ENCODE data around the gene PDE4C.

PDE4C gene

GRCh38 chr19:18208098-18208951, 17.9 kb downstream of the PDE4C start:
- Histone ChIP-seq H3K9me3 (ENCODE audit: control insufficient read depth, low read length) (no peaks in the 10 kb centered on the region), H3K27me3 (replicated peaks; ENCODE audit: control insufficient read depth, insufficient read depth, low read length, poor library complexity, severe bottlenecking) (no peaks in the 10 kb centered on the region), H3K4me1 (ENCODE audit: control insufficient read depth, insufficient read depth, low read length, poor library complexity, severe bottlenecking) (peaks cover 12% of the 10 kb centered on the region), H3K4me3 (ENCODE audit: insufficient read depth, low read depth, low read length, poor library complexity, severe bottlenecking) (no peak overlapping the region), H3K36me3 (ENCODE audit: control insufficient read depth, insufficient read depth, low read length) (no peaks in the 10 kb centered on the region), H3K27ac (ENCODE audit: insufficient read depth, low read length, poor library complexity, severe bottlenecking) (no peak overlapping the region)
- DNase-seq = peak in 1 of 3 donors; percentile 30

GRCh38 chr19:18206018-18206417, 20.2 kb downstream of the PDE4C start:
- peaks cover 18% of the 10 kb centered on the region for H3K4me1 ChIP-seq (ENCODE audit: control insufficient read depth, insufficient read depth, low read length, poor library complexity, severe bottlenecking)
- no peak overlapping the region for H3K27ac ChIP-seq (ENCODE audit: insufficient read depth, low read length, poor library complexity, severe bottlenecking)
- H3K4me3 ChIP-seq (ENCODE audit: insufficient read depth, low read depth, low read length, poor library complexity, severe bottlenecking) = no peak overlapping the region
- no peaks in the 10 kb centered on the region for H3K9me3 ChIP-seq (ENCODE audit: control insufficient read depth, low read length)
- H3K27me3 ChIP-seq (replicated peaks; ENCODE audit: control insufficient read depth, insufficient read depth, low read length, poor library complexity, severe bottlenecking) = no peaks in the 10 kb centered on the region
- DNase-seq = no peak
- no peaks in the 10 kb centered on the region for H3K36me3 ChIP-seq (ENCODE audit: control insufficient read depth, insufficient read depth, low read length)

- Histone ChIP-seq H3K27me3 (replicated peaks; ENCODE audit: control insufficient read depth, insufficient read depth, low read length, poor library complexity, severe bottlenecking) (no peaks in the 10 kb centered on the region), H3K4me1 (ENCODE audit: control insufficient read depth, insufficient read depth, low read length, poor library complexity, severe bottlenecking) (peaks cover 18% of the 10 kb centered on the region), H3K36me3 (ENCODE audit: control insufficient read depth, insufficient read depth, low read length) (no peaks in the 10 kb centered on the region), H3K4me3 (ENCODE audit: insufficient read depth, low read depth, low read length, poor library complexity, severe bottlenecking) (peak overlapping the region; percentile 56), H3K27ac (ENCODE audit: insufficient read depth, low read length, poor library complexity, severe bottlenecking) (peak overlapping the region; percentile 63), H3K9me3 (ENCODE audit: control insufficient read depth, low read length) (no peaks in the 10 kb centered on the region)
- DNase-seq = peak in 1 of 3 donors; percentile 21
Measured at GRCh38 chr19:18205200-18205892, 20.9 kb downstream of the PDE4C start.

- Histone ChIP-seq H3K27ac (ENCODE audit: insufficient read depth, low read length, poor library complexity, severe bottlenecking) (peak overlapping the region; percentile 63), H3K27me3 (replicated peaks; ENCODE audit: control insufficient read depth, insufficient read depth, low read length, poor library complexity, severe bottlenecking) (no peaks in the 10 kb centered on the region), H3K4me1 (ENCODE audit: control insufficient read depth, insufficient read depth, low read length, poor library complexity, severe bottlenecking) (peaks cover 18% of the 10 kb centered on the region), H3K36me3 (ENCODE audit: control insufficient read depth, insufficient read depth, low read length) (no peaks in the 10 kb centered on the region), H3K4me3 (ENCODE audit: insufficient read depth, low read depth, low read length, poor library complexity, severe bottlenecking) (peak overlapping the region; percentile 56), H3K9me3 (ENCODE audit: control insufficient read depth, low read length) (no peaks in the 10 kb centered on the region)
- peak in 1 of 3 donors; percentile 21 for DNase-seq
Measured at GRCh38 chr19:18204394-18205199, 21.6 kb downstream of the PDE4C start.

GRCh38 chr19:18203863-18204393, 22.3 kb downstream of the PDE4C start, which contains the start of gene RAB3A:
TSS of gene RAB3A (minus strand) at chr19:18204042. CDS start at chr19:18202740, 1,302 bp downstream.
- Histone ChIP-seq H3K27ac (ENCODE audit: insufficient read depth, low read length, poor library complexity, severe bottlenecking) (peak within 1 kb of the TSS; percentile 65), H3K9me3 (ENCODE audit: control insufficient read depth, low read length) (no peaks in the 10 kb centered on the region), H3K27me3 (replicated peaks; ENCODE audit: control insufficient read depth, insufficient read depth, low read length, poor library complexity, severe bottlenecking) (no peaks in the 10 kb centered on the region), H3K36me3 (ENCODE audit: control insufficient read depth, insufficient read depth, low read length) (no peaks in the 10 kb centered on the region), H3K4me3 (ENCODE audit: insufficient read depth, low read depth, low read length, poor library complexity, severe bottlenecking) (peak within 1 kb of the TSS; percentile 79), H3K4me1 (ENCODE audit: control insufficient read depth, insufficient read depth, low read length, poor library complexity, severe bottlenecking) (peaks cover 18% of the 10 kb centered on the region)
- peak; percentile 99 to 100 (median 99) for DNase-seq

- Histone ChIP-seq H3K4me1 (ENCODE audit: control insufficient read depth, insufficient read depth, low read length, poor library complexity, severe bottlenecking) (peaks cover 18% of the 10 kb centered on the region), H3K9me3 (ENCODE audit: control insufficient read depth, low read length) (no peaks in the 10 kb centered on the region), H3K27ac (ENCODE audit: insufficient read depth, low read length, poor library complexity, severe bottlenecking) (peak overlapping the region; percentile 65), H3K4me3 (ENCODE audit: insufficient read depth, low read depth, low read length, poor library complexity, severe bottlenecking) (peak overlapping the region; percentile 79), H3K36me3 (ENCODE audit: control insufficient read depth, insufficient read depth, low read length) (peaks cover 4% of the 10 kb centered on the region), H3K27me3 (replicated peaks; ENCODE audit: control insufficient read depth, insufficient read depth, low read length, poor library complexity, severe bottlenecking) (no peaks in the 10 kb centered on the region)
- DNase-seq = no peak
Measured at GRCh38 chr19:18203408-18203862, 22.8 kb downstream of the PDE4C start.

GRCh38 chr19:18202778-18203407, 23.3 kb downstream of the PDE4C start:
- H3K27ac ChIP-seq (ENCODE audit: insufficient read depth, low read length, poor library complexity, severe bottlenecking) = peak overlapping the region; percentile 65
- peaks cover 6% of the 10 kb centered on the region for H3K36me3 ChIP-seq (ENCODE audit: control insufficient read depth, insufficient read depth, low read length)
- no peaks in the 10 kb centered on the region for H3K27me3 ChIP-seq (replicated peaks; ENCODE audit: control insufficient read depth, insufficient read depth, low read length, poor library complexity, severe bottlenecking)
- H3K4me3 ChIP-seq (ENCODE audit: insufficient read depth, low read depth, low read length, poor library complexity, severe bottlenecking) = peak overlapping the region; percentile 79
- H3K4me1 ChIP-seq (ENCODE audit: control insufficient read depth, insufficient read depth, low read length, poor library complexity, severe bottlenecking) = peaks cover 18% of the 10 kb centered on the region
- no peaks in the 10 kb centered on the region for H3K9me3 ChIP-seq (ENCODE audit: control insufficient read depth, low read length)
- no peak for DNase-seq

- Histone ChIP-seq H3K4me3 (ENCODE audit: insufficient read depth, low read depth, low read length, poor library complexity, severe bottlenecking) (no peak overlapping the region), H3K27me3 (replicated peaks; ENCODE audit: control insufficient read depth, insufficient read depth, low read length, poor library complexity, severe bottlenecking) (no peaks in the 10 kb centered on the region), H3K4me1 (ENCODE audit: control insufficient read depth, insufficient read depth, low read length, poor library complexity, severe bottlenecking) (peaks cover 18% of the 10 kb centered on the region), H3K27ac (ENCODE audit: insufficient read depth, low read length, poor library complexity, severe bottlenecking) (no peak overlapping the region), H3K9me3 (ENCODE audit: control insufficient read depth, low read length) (no peaks in the 10 kb centered on the region), H3K36me3 (ENCODE audit: control insufficient read depth, insufficient read depth, low read length) (peaks cover 6% of the 10 kb centered on the region)
- no peak for DNase-seq
Measured at GRCh38 chr19:18202397-18202777, 23.9 kb downstream of the PDE4C start.

- Histone ChIP-seq H3K9me3 (ENCODE audit: control insufficient read depth, low read length) (no peaks in the 10 kb centered on the region), H3K4me1 (ENCODE audit: control insufficient read depth, insufficient read depth, low read length, poor library complexity, severe bottlenecking) (peaks cover 21% of the 10 kb centered on the region), H3K36me3 (ENCODE audit: control insufficient read depth, insufficient read depth, low read length) (peaks cover 11% of the 10 kb centered on the region), H3K27ac (ENCODE audit: insufficient read depth, low read length, poor library complexity, severe bottlenecking) (no peak overlapping the region), H3K27me3 (replicated peaks; ENCODE audit: control insufficient read depth, insufficient read depth, low read length, poor library complexity, severe bottlenecking) (no peaks in the 10 kb centered on the region), H3K4me3 (ENCODE audit: insufficient read depth, low read depth, low read length, poor library complexity, severe bottlenecking) (no peak overlapping the region)
- DNase-seq = no peak
Measured at GRCh38 chr19:18198374-18198773, 27.9 kb downstream of the PDE4C start.
